ENCODE results near the gene RNASEH1.

The RNASEH1 gene

DNA sequence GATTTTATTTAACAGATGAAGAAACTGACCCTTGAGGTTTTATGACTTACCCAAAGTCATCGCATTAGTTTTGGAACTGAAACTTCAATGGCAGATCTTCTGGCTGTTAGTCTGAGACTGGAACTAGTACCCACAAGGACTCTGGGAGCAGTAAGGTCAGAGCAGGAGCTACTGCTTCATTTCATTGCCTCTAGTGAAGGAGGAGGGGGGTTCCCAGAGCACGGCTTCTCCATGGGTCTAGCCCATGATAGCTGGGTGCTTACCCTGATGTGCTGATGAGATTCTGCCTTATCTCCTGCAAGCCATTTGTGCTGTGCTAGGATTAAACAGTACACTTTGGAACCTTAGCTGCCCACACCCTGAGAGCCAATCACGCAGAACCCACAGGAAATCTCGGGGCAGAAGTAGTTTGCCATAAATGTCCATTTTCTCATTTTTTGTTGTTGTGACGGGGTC is 5.4 kb upstream of the RNASEH1 start:
- in situ Hi-C loops (cut with MboI; ENCODE audit: low sequenced_read_pairs), result no loop called here

- in situ Hi-C loops (cut with MboI; ENCODE audit: low sequenced_read_pairs), result no loop called here
Observed at GRCh38 chr2:3557639-3558204, 411 bp downstream of the RNASEH1 start.

DNA sequence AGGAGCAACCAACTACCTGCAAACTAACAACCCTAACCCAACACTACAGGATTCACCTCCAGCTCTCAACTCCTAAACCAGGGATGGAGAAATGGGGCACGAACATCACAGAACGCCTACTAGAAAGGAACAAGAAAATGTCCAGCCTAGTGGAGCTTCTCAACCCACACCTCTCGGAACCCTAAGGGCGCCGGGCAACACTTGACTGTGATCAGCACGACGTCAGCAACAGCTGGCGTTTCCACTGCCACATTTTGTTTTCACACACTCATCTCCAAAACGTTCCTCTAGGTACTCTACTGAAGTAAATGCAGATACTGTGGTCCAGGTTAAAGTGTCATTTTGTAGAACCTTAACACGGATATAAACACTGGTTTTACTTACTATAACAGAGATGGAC is 4.2 kb downstream of the RNASEH1 start:
- in situ Hi-C loops (cut with MboI; ENCODE audit: low sequenced_read_pairs), result no loop called here

GRCh38 chr2:3547915-3548314 is 10.2 kb downstream of the RNASEH1 start:
- in situ Hi-C loops (cut with MboI; ENCODE audit: low sequenced_read_pairs), result no loop called here

- in situ Hi-C loops (cut with MboI; ENCODE audit: low sequenced_read_pairs), result no loop called here
Observed at GRCh38 chr2:3545788-3546478, 12.2 kb downstream of the RNASEH1 start.

GRCh38 chr2:3543023-3543683 is 15.0 kb downstream of the RNASEH1 start:
- in situ Hi-C loops (cut with MboI; ENCODE audit: low sequenced_read_pairs), result no loop called here

DNA sequence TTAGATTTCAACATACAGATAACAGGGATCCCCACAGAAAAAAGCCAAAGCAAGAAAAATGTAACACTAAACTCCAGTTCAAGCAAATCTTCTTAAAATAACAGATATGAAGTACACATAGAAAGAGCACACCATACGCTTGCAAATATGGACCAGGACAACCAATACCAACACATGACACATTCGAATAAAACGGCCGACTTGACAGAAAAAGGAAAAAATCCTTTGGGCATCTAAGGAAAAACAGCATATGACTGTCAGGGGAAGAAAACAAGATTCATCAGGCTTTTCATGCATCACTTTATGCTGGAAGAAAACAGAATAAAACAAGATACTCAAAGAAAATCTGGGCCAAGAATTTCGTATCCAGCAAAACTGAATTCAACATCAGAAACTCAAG is 16.0 kb downstream of the RNASEH1 start:
- in situ Hi-C loops (cut with MboI; ENCODE audit: low sequenced_read_pairs), result no loop called here

- in situ Hi-C loops (cut with MboI; ENCODE audit: low sequenced_read_pairs), result no loop called here
Observed at GRCh38 chr2:3539836-3540235, 18.3 kb downstream of the RNASEH1 start.

GRCh38 chr2:3536682-3537632 is 21.2 kb downstream of the RNASEH1 start:
- in situ Hi-C loops (cut with MboI; ENCODE audit: low sequenced_read_pairs), result no loop called here

DNA sequence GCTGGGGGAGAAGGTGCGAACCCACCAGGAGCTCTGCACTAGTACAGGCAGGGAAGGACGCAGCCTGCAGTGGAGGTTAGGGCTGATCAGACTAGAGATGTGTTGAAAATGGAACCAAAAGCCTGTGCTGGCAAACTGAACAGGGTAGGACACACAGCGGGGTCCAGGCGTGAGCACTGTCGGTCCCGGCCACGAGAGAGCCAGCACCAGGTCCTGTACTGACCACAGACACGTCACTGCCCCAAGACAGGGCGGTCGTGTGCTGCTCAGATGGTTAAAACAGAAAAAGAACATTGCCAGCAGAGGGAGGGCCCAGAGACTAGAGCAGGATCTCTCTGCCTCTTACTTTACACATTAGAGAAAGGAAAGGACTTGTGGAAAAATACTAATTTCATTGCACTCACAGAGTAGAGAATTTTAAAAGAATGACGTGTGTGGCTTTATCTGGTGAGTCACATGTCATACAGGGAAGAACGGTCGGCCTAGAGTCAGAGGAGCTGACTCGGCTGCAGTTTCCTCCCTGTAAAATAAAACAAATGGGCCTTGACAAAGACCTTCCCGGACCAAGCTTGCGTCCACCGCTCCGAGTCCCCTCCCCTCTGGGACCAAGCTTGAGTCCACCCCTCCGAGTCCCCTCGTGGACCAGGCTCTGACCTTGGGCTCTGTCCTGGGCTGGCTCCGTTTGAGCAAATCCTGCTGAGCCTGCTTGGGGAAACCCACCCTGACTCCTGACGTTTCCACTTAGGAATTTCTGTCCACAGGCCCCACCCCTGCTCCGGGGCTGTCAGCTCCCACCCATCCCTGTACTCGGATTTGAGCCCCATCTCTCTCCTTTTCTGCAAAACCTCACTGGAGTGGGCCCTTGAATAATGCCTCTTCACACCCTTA is 22.1 kb downstream of the RNASEH1 start:
- in situ Hi-C loops (cut with MboI; ENCODE audit: low sequenced_read_pairs), result no loop called here

GRCh38 chr2:3535467-3535793 is 22.7 kb downstream of the RNASEH1 start:
- in situ Hi-C loops (cut with MboI; ENCODE audit: low sequenced_read_pairs), result no loop called here

DNA sequence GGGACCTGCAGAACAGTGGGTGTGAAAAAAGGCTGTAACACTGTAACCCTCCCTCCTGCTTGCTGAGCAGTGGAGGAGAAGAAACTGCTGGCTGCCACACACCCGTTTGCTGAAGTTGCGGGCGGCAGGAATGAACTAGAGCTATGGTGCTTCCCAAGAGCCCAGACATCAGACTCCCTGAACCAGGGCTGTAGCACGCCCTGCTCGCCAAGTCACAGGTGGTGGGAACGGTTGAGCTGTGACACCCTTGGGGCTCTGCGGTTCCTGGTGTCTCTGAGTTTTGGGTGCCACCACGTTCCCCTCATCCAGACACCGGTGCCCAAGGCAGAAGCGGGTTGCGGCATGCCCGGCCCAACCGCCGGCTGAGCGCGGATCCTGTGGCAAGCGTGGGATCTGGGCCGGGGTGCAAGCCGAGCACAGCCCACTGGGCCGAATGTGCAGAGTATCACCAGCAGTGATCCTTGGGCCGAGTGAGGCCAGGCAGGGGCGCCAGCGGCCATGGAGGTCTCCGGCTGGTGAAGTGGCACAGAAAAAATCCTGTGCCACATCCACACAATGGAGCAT is 23.8 kb downstream of the RNASEH1 start:
- in situ Hi-C loops (cut with MboI; ENCODE audit: low sequenced_read_pairs), result no loop called here

DNA sequence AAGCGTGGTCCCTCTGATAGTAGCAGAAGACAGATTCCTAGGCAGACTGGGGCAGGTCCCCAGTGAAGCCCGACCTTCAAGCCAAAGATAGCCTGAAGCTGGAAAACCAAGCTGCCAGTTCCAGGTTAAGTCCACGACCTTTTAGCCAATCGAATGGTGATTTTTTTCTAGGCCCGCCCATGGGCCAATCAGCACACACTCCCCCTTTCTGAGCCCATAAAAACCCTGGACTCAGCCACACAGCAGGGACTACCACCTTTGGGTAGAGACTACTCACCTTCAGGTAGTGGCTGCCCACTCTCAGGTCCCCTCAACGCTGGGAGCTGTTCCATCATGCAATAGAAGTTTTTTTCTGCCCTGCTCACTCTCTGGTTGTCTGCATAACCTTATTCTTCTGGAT is 24.3 kb downstream of the RNASEH1 start:
- in situ Hi-C loops (cut with MboI; ENCODE audit: low sequenced_read_pairs), result no loop called here

GRCh38 chr2:3532941-3533340 is 25.2 kb downstream of the RNASEH1 start:
- in situ Hi-C loops (cut with MboI; ENCODE audit: low sequenced_read_pairs), result no loop called here

DNA sequence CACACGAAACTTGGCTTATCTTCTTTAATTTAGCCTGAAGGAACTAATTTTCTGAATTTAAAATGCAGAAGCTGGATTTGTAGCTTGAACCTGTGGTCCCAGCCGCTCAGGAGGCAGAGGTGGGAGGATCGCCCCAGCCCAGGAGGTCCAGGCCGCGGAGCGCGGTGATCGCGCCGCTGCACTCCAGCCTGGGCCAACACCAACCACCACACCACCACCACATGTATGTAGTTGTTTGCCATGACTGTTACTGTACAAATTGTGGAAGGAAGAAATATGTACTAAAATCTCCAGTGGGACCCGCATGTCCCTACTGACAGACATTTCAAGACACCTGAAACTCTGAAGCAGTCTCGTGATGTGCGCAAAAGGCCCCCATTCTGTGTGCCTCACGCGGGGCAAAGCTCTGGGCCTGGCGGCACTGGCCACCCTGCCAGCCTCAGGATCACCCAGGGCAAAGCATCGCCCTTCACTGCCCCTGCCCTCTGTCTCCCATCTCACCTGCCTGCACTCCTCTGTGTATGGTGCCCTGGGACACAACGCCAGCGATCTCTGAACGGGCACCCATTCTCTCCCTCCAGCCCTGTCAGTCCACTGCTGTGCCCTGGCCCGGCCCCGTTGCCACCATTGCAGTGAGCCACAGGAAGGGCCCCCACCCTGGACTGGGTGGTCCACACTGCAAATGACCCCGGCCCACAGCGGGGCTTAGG is 28.7 kb downstream of the RNASEH1 start:
- in situ Hi-C loops (cut with MboI; ENCODE audit: low sequenced_read_pairs), result no loop called here

- in situ Hi-C loops (cut with MboI; ENCODE audit: low sequenced_read_pairs), result no loop called here
Observed at GRCh38 chr2:3527886-3528785, 30.0 kb downstream of the RNASEH1 start.

GRCh38 chr2:3526871-3527270 is 31.3 kb downstream of the RNASEH1 start:
- in situ Hi-C loops (cut with MboI; ENCODE audit: low sequenced_read_pairs), result no loop called here

DNA sequence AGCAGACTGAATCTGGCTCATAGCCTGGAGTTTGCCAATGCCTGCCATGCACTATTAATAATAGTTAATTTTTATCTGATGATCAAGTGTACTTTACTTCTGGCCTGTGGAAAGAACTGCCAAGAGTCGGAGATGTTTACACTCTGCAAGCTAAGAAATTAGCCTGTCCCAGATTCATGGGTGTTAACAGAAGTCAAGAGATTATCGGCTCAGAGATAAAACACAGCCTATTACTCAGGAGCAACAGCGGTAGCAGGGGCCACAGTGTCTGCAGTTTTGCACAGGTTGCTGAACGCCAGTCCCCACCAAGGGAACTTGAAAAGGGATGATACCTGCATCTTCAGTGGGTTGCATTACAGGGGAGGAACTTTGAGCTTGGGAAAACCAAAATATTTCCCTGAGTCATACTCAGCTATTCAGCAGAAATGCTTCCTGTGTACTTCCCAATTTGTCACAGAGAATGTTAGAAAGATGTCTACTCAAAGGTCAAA is 34.5 kb downstream of the RNASEH1 start:
- in situ Hi-C loops (cut with MboI; ENCODE audit: low sequenced_read_pairs), result no loop called here

All from HL-60/S4 treated with retinoic acid at 250 ng/mL for 4 days and 3 days (cell line).